Activated naive CD8-positive, alpha-beta T cell treated with anti-CD3 and anti-CD28 coated beads for 36 hours (primary cell): ENCODE data around the gene ENOSF1. TPM values are rescaled to one million over a fixed set of nuclear protein-coding genes. Genes with fewer than 3 reads are reported as not detected.
"Not testable (repeated sequence)": the region's sequence is repeated elsewhere in the genome, so short reads cannot be mapped to it uniquely, and the experiment has no call there.

Experiments
- DNase-seq: peaks from one replicate; pipeline ENCODE4 v3.0.0; 2021
- H3K27ac Mint-ChIP-seq: one replicate; pipeline ENCODE4 v1.8.0; 2022; ENCODE audit warnings: mild to moderate bottlenecking, moderate library complexity, mixed read lengths
- H3K27me3 Mint-ChIP-seq: one replicate; pipeline ENCODE4 v1.8.0; 2022; ENCODE audit warnings: mild to moderate bottlenecking, mixed read lengths
- H3K36me3 Mint-ChIP-seq: one replicate; pipeline ENCODE4 v1.8.0; 2021; ENCODE audit warnings: mild to moderate bottlenecking, mixed read lengths
- H3K4me1 Mint-ChIP-seq: one replicate; pipeline ENCODE4 v1.8.0; 2021; ENCODE audit warnings: mixed read lengths
- H3K4me3 Mint-ChIP-seq: one replicate; pipeline ENCODE4 v1.8.0; 2022; ENCODE audit warnings: mild to moderate bottlenecking, moderate library complexity, mixed read lengths
- H3K9me3 Mint-ChIP-seq: one replicate; pipeline ENCODE4 v1.8.0; 2022; ENCODE audit warnings: mixed read lengths
- total RNA-seq, 2 experiments: library from RNA; stranded (reverse); gene quantifications; one replicate each; pipeline ENCODE4 v1.2.3, GENCODE V29; 2021

ENOSF1 gene, protein sequence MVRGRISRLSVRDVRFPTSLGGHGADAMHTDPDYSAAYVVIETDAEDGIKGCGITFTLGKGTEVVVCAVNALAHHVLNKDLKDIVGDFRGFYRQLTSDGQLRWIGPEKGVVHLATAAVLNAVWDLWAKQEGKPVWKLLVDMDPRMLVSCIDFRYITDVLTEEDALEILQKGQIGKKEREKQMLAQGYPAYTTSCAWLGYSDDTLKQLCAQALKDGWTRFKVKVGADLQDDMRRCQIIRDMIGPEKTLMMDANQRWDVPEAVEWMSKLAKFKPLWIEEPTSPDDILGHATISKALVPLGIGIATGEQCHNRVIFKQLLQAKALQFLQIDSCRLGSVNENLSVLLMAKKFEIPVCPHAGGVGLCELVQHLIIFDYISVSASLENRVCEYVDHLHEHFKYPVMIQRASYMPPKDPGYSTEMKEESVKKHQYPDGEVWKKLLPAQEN
- 10 to 100 TPM; 61.7 to 75.2 TPM for total RNA-seq

DNA sequence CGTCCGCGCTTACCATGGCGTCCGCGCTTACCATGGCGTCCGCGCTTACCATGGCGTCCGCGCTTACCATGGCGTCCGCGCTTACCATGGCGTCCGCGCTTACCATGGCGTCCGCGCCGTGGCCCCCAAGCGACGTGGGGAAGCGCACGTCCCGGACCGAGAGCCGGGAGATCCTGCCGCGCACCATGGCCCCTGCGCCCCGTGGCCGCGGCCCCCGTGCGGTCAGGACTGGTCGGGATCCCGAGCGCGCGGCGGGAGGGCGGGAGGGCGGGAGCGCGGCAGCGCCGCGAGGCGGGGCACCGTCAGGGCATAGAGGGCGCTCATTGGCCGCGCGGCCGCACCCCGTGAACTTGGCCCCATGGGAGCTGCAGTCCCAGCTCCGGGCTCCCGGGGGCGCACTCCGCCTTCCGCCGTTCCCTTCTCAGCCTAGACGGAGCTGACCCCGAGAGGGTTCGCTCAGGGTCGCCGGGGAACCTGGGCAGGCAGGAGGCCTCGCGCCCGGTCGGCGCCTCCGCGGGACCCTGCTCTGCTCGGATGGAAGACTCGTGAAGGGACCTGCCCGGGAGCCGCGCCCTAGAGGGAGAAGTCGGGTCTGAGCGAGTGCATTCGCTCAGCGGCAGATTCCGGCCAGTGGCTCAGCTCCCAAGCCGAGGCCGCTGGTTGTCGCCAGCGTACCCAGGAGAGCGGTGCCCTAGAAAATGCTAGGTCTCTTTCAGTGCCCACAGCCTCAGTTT is at the start of gene ENOSF1:
TSS of gene ENOSF1 (minus strand) at position 230 of the 734 bp plus-strand sequence. CDS start at position 187, 43 bp downstream.
- Mint-ChIP-seq H3K36me3 (peaks cover 48% of the 10 kb centered on the region), H3K4me1 (peaks cover 57% of the 10 kb centered on the region), H3K4me3 (peak within 1 kb of the TSS; percentile 89), H3K27ac (peak within 1 kb of the TSS; percentile 96), H3K9me3 (peaks cover 9% of the 10 kb centered on the region), H3K27me3 (no peaks in the 10 kb centered on the region)
- peak; percentile 88 for DNase-seq

DNA sequence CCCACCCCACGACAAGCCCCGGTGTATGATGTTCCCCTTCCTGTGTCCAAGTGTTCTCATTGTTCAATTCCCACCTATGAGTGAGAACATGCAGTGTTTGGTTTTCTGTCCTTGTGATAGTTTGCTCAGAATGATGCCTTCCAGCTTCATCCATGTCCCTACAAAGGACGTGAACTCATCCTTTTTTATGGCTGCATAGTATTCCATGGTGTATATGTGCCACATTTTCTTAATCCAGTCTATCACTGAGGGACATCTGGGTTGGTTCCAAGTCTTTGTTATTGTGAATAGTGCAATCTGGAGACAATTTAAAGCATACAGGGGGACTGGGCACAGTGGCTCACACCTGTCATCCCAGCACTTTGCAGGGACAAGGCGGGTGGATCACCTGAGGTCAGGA is 47.4 kb upstream of the ENOSF1 start:
- not testable (repeated sequence) for H3K27me3 Mint-ChIP-seq, DNase-seq, H3K27ac Mint-ChIP-seq, H3K9me3 Mint-ChIP-seq, H3K4me3 Mint-ChIP-seq
- H3K4me1 Mint-ChIP-seq: peaks cover 19% of the 10 kb centered on the region
- H3K36me3 Mint-ChIP-seq: peaks cover 21% of the 10 kb centered on the region

DNA sequence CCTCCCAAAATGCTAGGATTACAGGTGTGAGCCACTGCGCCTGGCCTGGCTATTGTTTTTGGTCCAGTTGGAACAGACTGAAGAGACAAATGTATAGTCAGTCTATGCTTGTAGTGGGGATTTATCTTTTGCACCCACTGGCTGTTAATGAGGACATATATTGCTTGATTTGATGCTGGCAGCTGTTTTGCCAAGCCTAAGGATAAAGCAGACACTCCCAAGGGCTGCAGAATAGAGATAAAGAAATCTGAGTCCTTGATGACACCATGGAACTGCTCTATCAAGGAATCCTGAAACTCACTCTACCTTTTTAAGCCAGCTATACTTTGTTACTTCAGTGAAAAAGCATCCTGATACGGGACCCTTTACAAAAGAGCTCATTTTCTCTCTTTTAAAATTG is 43.1 kb upstream of the ENOSF1 start:
- no peak overlapping the region for H3K27ac Mint-ChIP-seq
- H3K27me3 Mint-ChIP-seq: no peaks in the 10 kb centered on the region
- H3K36me3 Mint-ChIP-seq: peaks cover 13% of the 10 kb centered on the region
- no peaks in the 10 kb centered on the region for H3K9me3 Mint-ChIP-seq
- no peak for DNase-seq
- H3K4me3 Mint-ChIP-seq: no peak overlapping the region
- peaks cover 2% of the 10 kb centered on the region for H3K4me1 Mint-ChIP-seq

DNA sequence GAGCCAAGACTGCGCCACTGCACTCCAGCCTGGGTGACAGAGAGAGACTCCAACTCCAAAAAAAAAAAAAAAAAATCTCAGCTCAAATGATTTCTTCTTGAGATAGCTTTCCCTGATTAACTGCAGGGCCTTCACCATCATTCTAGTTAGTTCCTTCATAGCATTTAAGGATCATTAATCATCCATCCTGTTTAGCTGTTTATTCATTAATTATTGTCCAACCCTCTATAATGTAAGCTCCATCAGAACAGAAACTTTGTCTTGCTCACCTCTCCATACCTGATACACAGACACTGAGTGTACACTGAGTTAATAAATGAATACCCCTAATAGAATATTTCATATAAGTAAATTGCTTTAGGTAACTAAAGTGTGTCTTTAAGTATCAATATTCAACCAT is 42.2 kb upstream of the ENOSF1 start:
- no peaks in the 10 kb centered on the region for H3K9me3 Mint-ChIP-seq
- peaks cover 9% of the 10 kb centered on the region for H3K36me3 Mint-ChIP-seq
- H3K27me3 Mint-ChIP-seq: no peaks in the 10 kb centered on the region
- H3K27ac Mint-ChIP-seq: no peak overlapping the region
- peaks cover 2% of the 10 kb centered on the region for H3K4me1 Mint-ChIP-seq
- H3K4me3 Mint-ChIP-seq: no peak overlapping the region
- DNase-seq: no peak

DNA sequence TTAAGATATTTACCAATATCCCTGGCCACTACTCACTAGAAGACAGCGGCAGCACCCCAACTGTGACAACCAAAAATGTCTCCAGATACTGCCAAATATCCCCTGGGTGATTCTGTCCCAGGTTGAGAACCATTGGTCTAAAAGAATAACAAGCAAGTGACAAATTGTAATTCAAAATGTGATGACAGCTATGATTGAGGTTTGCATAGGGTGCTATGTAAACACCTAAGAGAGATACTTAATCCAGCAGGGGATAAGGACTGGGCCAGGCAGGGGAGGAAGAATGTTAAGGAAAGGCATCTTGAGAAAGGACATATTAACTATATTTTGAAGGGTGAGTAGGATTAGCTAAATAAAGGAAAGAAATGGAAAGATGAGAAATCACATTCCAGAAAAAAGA is 38.0 kb upstream of the ENOSF1 start:
- Mint-ChIP-seq H3K27ac (no peak overlapping the region), H3K4me1 (peaks cover 2% of the 10 kb centered on the region)

DNA sequence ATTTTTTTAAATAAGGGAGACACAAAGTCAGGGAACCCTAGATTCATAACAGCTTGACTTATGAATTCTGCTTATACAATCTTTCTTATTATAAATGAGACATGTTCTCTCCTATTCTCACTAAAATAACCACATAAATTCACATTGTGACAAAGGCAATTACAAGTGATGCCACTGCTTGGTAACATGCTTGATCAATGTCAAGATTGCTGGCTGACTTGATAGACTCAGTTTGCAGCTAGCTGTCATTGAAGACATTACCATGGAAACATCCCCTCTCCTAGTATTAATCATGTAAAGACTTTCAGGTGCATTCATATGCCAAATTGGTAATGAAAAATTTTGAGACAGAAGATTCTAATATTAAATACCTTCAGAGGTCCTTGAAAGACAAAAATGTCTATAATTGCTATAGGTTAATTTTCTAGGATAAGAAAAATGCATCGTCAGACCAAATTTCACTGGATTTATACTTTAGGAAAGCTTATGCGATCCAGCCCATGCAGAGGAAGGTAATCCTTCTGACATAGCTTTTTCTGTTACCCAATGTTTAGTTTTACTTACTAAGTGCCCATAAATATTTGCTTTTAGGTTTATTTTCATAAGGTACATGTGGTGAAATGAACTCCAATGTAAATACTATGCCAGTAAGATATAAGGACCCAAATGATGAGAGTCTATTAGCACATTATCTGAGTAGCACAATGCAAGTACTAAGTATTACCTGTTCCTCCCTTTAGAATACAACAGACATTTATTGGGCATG is 32.6 kb upstream of the ENOSF1 start:
- Mint-ChIP-seq H3K9me3 (no peaks in the 10 kb centered on the region), H3K36me3 (peaks cover 13% of the 10 kb centered on the region), H3K4me3 (no peak overlapping the region), H3K27ac (no peak overlapping the region), H3K4me1 (peaks cover 5% of the 10 kb centered on the region), H3K27me3 (no peaks in the 10 kb centered on the region)
- DNase-seq: no peak

More for the DNA sequence above, 38.0 kb upstream of the ENOSF1 start:
- Mint-ChIP-seq H3K9me3 (no peaks in the 10 kb centered on the region), H3K36me3 (peaks cover 8% of the 10 kb centered on the region), H3K27me3 (no peaks in the 10 kb centered on the region), H3K4me3 (no peak overlapping the region)
- DNase-seq: no peak

DNA sequence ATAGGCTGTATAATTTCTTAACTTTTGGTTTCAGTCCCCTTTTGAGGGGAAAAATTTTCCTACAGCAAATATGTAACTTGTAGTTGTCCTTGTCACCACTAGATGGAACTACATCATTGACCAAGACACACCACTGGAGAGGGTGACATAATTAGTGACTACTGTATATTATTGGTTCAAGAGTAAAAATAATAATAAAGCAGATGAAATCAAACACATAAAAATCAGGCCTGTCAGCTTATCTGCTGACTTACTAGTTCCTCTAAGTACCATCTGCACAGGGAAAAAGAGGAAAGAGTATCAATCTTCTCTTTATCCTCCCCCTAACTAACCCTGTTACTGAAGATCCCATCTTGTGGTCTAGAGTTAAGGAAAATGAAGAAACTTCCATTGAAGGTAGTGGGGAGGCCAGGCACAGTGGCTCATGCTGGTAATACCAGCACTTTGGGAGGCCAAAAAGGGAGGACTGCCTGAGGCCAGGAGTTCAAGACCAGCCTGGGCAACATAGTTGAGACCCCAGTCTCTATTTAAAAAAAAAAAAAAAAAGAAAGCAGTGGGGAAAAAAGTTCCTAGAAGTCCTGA is 29.6 kb upstream of the ENOSF1 start:
- Mint-ChIP-seq H3K4me3 (no peak overlapping the region), H3K27ac (no peak overlapping the region), H3K4me1 (peaks cover 5% of the 10 kb centered on the region), H3K27me3 (no peaks in the 10 kb centered on the region), H3K36me3 (peaks cover 12% of the 10 kb centered on the region), H3K9me3 (no peaks in the 10 kb centered on the region)
- no peak for DNase-seq

DNA sequence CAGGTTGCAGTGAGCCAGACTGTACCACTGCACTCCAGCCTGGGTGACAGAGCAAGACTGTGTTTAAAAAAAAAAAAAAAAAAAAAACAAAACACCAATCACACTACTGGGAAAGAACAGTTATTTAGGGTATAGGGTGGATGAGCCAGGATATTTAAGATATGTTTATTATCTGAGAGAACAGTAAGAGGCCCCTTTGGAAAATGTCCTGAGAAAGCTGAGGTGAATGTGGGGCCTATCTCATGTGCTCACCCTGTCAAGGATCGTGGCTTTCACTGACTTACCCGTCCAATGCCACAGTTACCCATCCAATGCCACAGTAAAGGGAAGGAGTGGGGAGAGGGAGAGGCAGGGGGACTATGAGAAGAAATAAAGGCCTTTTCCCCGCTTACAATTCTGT is 19.9 kb upstream of the ENOSF1 start:
- Mint-ChIP-seq H3K36me3 (peaks cover 41% of the 10 kb centered on the region), H3K4me3 (no peak overlapping the region), H3K27me3 (no peaks in the 10 kb centered on the region), H3K9me3 (no peaks in the 10 kb centered on the region), H3K4me1 (peaks cover 3% of the 10 kb centered on the region), H3K27ac (no peak overlapping the region)
- DNase-seq: no peak

DNA sequence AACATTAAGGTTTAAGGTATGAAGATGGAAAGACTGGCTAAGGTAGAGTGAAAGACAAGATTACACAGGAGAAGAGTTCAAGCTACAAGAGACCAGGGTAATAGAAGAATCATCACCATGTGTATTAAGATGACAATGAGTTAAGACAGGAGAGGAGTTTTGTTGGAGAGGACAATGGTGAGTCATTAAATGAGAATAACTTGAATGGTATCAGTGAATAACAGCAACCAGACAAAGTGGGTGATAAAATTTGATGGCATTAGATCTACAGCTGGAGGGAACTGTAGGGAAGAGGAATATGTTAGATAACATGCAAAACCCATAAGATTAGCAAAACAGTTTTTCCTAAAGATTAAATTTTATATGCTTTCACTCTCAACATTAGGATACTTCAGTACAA is 18.8 kb upstream of the ENOSF1 start:
- Mint-ChIP-seq H3K4me1 (peaks cover 3% of the 10 kb centered on the region), H3K27ac (peak overlapping the region; percentile 27), H3K9me3 (no peaks in the 10 kb centered on the region), H3K4me3 (no peak overlapping the region), H3K36me3 (peaks cover 35% of the 10 kb centered on the region), H3K27me3 (no peaks in the 10 kb centered on the region)
- DNase-seq: no peak

DNA sequence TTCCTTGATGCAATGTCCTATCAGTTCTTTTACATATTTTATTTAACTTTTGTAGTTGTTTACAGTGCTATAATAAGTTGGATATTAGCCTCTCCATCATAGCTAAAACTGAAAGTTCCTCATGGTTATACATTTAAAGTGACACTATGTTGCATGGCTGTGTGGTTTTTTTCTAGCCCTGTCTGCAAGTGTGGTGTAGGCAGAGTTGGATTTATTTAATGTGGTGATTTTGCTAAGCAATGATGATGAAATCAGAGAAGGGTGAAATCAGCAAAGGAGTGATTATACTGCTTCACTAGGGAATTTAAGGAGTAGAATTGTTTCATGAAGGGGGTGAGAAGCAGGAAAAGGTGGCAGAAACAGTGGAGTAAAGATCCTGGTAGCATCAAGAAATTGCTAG is 18.3 kb upstream of the ENOSF1 start:
- Mint-ChIP-seq H3K27me3 (no peaks in the 10 kb centered on the region), H3K36me3 (peaks cover 32% of the 10 kb centered on the region), H3K9me3 (no peaks in the 10 kb centered on the region), H3K4me1 (peaks cover 3% of the 10 kb centered on the region), H3K27ac (peak overlapping the region; percentile 27), H3K4me3 (no peak overlapping the region)
- DNase-seq: no peak

DNA sequence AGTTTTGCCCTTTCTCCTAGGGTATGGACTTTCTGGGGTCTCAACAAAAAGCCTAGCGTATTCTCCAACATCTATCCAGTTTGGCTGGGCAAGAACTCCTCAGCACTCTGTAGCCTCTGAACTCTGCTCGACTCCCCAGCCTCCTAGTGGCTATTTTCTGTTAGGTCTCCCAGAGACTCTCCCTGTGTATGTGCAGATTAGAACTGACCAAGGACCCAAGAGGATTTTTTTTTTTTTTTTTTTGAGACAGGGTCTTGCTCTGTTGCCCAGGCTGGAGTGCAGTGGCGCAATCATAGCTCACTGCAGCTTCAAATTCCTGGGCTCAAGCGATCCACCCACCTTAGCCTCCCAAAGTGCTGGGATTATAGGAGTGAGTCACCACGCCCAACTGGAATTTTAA is 17.7 kb upstream of the ENOSF1 start:
- H3K36me3 Mint-ChIP-seq: peaks cover 30% of the 10 kb centered on the region
- H3K9me3 Mint-ChIP-seq, H3K27me3 Mint-ChIP-seq, H3K4me1 Mint-ChIP-seq, H3K27ac Mint-ChIP-seq, H3K4me3 Mint-ChIP-seq, DNase-seq: not testable (repeated sequence)

DNA sequence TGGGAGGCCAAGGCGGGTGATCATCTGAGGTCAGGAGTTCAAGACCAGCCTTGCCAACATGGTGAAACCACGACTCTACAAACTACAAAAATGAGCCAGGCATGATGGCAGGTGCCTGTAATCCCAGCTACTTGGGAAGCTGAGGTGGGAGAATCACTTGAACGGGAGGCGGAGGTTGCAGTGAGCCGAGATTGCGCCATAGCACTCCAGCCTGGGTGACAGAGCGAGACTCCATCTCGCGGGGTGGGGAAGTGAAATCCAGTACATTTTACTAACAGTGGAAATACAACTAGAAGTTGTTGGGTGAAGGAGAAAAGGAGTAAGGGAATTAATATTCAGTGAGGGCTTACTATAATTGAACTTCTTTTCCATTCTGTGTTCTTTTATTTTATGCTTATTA is 13.2 kb upstream of the ENOSF1 start:
- Mint-ChIP-seq H3K36me3 (peaks cover 22% of the 10 kb centered on the region), H3K27me3 (no peaks in the 10 kb centered on the region), H3K9me3 (no peaks in the 10 kb centered on the region), H3K4me3 (no peak overlapping the region), H3K27ac (no peak overlapping the region), H3K4me1 (no peaks in the 10 kb centered on the region)
- no peak for DNase-seq

DNA sequence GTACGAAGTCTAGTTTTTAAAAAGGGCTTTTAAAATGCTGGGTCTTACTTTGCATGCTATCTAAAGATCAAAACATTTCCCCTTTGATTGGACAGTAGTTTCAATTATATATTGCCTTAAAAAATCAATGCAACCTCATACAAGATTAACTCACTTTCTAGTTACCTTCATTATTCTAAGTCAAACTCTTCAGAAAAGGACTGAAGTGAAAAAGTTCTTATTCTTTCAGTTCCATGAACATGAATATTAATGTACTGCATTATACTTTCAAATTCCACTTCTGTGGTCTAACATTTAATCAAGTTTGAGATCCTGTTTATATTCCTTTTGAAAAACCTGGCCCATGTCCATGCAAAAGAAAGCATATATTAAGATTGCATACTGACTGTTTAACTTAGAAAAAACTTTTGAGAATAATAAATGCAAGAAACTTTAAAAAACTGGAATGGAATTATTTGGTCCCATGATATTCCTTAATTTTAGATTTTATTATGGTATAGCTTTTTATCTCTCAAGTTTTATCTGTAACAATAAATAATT is 11.2 kb upstream of the ENOSF1 start:
- no peak overlapping the region for H3K4me3 Mint-ChIP-seq

DNA sequence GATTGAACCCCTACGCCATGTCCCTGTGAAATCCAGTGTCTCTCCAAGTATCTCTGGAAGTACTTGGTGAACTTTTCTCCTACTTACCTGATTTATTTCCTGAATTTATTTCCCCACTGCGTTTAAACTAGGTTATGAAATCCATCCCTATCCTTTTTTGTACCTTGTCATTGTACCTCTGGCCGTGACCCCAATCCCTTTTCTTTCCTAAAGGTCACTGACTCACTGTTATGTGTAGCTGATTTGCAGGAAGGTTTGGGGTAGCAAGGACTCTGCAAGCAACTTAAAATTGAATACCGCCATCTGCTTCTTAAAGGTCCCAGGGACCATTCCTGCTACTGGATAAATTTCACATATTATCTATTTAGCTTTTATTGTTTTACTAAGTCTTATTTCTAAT is 4.6 kb upstream of the ENOSF1 start:
- no peak for DNase-seq
- Mint-ChIP-seq H3K4me3 (no peak overlapping the region), H3K27ac (peak overlapping the region; percentile 87)

More for the DNA sequence above, 11.2 kb upstream of the ENOSF1 start:
- Mint-ChIP-seq H3K27me3 (no peaks in the 10 kb centered on the region), H3K36me3 (peaks cover 22% of the 10 kb centered on the region), H3K27ac (no peak overlapping the region), H3K4me1 (no peaks in the 10 kb centered on the region), H3K9me3 (no peaks in the 10 kb centered on the region)
- DNase-seq: no peak

More for the DNA sequence above, 4.6 kb upstream of the ENOSF1 start:
- Mint-ChIP-seq H3K4me1 (peaks cover 30% of the 10 kb centered on the region), H3K27me3 (no peaks in the 10 kb centered on the region), H3K9me3 (peaks cover 9% of the 10 kb centered on the region), H3K36me3 (peaks cover 24% of the 10 kb centered on the region)
